AG09319 (cell line): ENCODE data around the gene EIF2AK3.

ENCODE experiments used
- DNase-seq: peaks from one replicate; pipeline ENCODE4 v3.0.0-alpha.2; 2010; ENCODE audit warnings: low read depth; ENCODE audit errors: extremely low read depth
- TF ChIP-seq, protein P1 (sequence below): IDR thresholded peaks from 2 replicates; pipeline ENCODE4 v1.5.1; 2011; ENCODE audit warnings: low read depth, mild to moderate bottlenecking, inconsistent platforms, low read length, moderate library complexity

EIF2AK3 gene

DNA sequence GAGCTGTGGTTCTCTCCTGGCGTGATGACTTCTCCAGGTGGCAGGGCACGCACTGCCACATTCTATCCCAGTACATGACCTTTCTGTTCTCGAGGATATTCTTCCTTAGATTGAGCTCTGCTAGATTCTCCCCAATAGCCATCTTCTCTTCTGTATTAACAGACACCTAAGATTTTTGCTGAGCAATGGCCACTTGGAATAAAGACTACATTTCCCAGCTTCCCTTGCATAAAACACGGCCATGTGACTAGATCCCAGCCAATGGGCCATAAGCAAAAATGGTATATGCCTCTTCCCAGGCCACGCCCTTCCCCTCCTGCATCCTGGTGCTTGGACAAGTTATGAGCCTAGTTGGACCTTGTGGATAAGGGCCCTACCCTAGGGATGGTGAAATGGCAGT lies 82.1 kb downstream of the EIF2AK3 start:
- DNase-seq, result no peak
- TF ChIP-seq, protein P1, sequence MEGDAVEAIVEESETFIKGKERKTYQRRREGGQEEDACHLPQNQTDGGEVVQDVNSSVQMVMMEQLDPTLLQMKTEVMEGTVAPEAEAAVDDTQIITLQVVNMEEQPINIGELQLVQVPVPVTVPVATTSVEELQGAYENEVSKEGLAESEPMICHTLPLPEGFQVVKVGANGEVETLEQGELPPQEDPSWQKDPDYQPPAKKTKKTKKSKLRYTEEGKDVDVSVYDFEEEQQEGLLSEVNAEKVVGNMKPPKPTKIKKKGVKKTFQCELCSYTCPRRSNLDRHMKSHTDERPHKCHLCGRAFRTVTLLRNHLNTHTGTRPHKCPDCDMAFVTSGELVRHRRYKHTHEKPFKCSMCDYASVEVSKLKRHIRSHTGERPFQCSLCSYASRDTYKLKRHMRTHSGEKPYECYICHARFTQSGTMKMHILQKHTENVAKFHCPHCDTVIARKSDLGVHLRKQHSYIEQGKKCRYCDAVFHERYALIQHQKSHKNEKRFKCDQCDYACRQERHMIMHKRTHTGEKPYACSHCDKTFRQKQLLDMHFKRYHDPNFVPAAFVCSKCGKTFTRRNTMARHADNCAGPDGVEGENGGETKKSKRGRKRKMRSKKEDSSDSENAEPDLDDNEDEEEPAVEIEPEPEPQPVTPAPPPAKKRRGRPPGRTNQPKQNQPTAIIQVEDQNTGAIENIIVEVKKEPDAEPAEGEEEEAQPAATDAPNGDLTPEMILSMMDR, result no peak

DNA sequence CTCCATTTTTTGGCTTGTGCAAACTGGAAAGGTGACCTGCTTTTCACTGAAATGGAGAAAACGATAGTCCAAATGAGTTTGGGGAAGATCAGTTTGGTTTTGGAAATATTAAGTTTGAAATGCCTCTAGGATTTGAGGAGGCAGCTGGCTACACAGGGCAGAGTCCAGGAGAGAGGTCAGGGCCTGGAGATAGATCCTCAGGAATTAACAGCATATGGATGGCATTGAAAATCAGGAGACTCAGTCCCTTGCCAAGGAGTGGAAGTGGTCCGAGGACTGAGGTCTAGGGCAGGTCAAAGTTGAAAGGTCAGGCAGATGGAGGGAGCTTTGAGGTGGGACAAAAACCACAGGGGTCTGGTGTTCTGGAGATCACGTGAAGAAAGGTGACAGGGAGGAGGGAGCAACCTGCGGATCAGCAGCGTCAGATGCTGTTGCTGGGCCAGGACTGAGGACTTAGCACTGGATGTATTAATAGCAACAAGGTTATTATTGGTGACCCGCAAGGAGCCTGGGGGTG lies 83.7 kb downstream of the EIF2AK3 start:
- DNase-seq, result no peak
- TF ChIP-seq, protein P1, result no peak

DNA sequence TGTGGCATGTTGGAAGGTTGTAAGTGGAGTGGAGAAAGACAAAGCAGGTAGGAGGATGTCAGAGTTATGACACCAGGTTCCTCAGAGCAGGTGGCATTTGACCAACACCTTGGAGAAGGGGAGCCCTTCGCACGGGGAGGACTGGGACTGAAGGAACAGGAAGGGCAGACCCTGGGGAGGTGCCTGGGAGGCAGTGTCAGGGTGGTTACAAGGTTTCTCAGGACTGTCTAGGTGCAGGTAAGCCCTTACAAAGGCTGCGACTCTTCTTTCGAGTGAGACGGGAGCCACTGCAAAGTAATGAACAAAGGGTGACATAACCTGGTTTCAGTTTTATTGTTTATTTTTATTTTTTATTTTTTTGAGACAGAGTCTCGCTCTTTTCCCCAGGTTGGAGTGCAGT lies 84.6 kb downstream of the EIF2AK3 start:
- no peak for DNase-seq
- TF ChIP-seq, protein P1, result no peak

DNA sequence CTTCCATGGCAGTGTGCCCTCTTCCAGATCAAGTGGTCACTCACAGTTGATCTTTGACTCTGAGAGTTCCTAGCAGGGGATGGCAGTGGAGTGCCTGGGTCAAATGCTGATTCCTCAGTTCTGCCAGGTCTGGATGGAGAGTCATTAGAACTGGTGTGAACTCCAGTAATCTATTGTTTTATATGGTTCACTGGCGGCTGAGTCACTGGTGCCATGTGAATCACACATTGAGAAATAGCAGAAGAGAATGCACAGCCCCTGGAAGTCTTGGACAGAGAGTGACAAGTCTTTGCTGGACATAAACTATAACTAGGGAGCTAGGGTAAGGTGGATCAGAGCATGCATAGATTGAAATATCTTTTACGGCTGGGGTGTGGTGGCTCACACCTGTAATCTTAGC lies 86.9 kb downstream of the EIF2AK3 start:
- TF ChIP-seq, protein P1, result no peak
- DNase-seq, result no peak

DNA sequence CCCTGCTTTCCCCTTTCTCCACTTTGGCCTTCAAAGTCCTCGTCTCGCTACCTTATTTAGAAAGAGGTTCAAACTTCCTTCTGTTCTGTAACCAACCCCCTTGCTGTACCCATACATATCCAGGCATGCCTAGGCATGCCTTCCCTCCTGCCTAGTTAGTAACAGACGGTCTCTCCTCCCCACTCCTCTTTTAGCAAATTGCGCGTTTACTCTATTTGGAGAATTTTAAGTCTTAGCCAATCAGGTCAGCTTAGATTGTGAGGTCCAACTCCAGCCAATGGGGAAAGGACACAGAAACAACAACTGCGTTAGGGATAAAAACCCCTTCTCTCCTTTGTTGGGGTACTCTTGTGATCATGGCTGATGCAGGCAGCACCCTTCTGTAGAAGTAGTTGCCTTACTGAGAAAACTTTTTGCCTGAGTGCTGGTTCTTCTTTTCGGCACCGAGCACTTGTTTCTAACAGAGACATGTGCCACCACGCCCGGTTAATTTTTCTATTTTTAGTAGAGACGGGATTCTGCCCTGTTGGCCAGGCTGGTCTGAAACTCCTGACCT lies 88.8 kb downstream of the EIF2AK3 start:
- DNase-seq, result no peak
- TF ChIP-seq, protein P1, result no peak

DNA sequence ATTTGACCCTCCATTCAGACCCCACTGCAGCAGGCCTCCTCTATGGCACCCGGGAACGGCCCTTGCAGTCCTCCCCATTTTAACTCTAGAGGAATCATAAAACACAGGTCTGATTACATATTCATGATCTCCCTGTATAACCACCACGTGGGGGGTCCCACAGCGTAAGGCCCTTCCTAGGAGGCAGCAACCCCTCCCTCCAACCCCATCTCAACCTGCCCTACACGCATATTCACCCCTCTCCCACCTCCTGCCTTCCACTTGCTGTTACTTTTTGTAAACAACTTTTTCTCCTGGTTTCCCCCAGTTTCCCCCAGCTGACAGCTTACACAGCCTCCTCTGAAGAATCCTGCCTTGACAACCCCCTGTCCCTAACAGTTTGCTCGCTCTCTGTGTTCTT lies 89.6 kb downstream of the EIF2AK3 start:
- TF ChIP-seq, protein P1, result no peak
- DNase-seq, result no peak

DNA sequence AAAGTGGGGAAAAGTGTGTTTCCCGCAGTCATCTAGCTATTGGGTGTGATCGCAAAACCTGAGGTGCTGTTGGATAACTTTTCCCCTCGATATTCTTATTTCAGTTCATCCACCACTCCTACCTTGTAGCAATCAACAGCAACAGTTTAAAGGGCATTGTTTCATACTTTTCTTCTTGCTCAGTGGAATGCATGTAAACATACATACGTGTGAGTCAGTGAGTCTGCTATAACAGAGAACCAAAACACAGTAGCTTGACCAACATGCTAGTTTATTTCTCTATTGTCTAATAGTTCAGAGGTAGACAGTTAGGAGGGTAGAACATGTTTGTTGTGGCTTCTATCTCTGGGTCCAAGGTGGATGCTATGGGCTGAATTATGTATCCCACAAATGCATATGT lies 97.2 kb downstream of the EIF2AK3 start:
- TF ChIP-seq, protein P1, result no peak
- DNase-seq, result no peak
